ENCODE measurements around the gene FOSL1.

FOSL1 gene

GRCh38 chr11:65868076-65868667, 32.0 kb downstream of the FOSL1 start:
- no peak for TF ChIP-seq CTCF (conservative IDR thresholded peaks at IDR 0.05; ENCODE audit: low read depth)
- POLR2A ChIA-PET (ENCODE audit: low non-redundant PET), result interaction anchor here (0.6 kb wide), 1 partner anchor 20 kb away, joined by 3 read pairs; the partner anchor contains the start of gene FIBP
- H3K27ac ChIP-seq, result peak overlapping the region; percentile 53
- CTCF ChIA-PET, result interaction anchor here (0.6 to 1.9 kb wide), 4 partner anchors 7 to 100 kb away, joined by 3 to 5 read pairs (median 4); partner anchors contain the start of gene FIBP
- DNase-seq (ENCODE audit: low spot score), result no peak

GRCh38 chr11:65867284-65868071, 32.7 kb downstream of the FOSL1 start:
- no peak for DNase-seq (ENCODE audit: low spot score)
- peak overlapping the region; percentile 53 for H3K27ac ChIP-seq
- ChIA-PET POLR2A (ENCODE audit: low non-redundant PET) (no interaction called here), CTCF (interaction anchor here (0.6 to 1.4 kb wide), 3 partner anchors 17 to 101 kb away, joined by 3 to 4 read pairs (median 4); partner anchors contain the start of gene FIBP)
- no peak for TF ChIP-seq CTCF (conservative IDR thresholded peaks at IDR 0.05; ENCODE audit: low read depth)

- H3K27ac ChIP-seq, result peak overlapping the region; percentile 53
- no peak for DNase-seq (ENCODE audit: low spot score)
- TF ChIP-seq CTCF (conservative IDR thresholded peaks at IDR 0.05; ENCODE audit: low read depth), result no peak
- ChIA-PET CTCF (no interaction called here), POLR2A (ENCODE audit: low non-redundant PET) (no interaction called here)
Measured at GRCh38 chr11:65866509-65867283, 33.5 kb downstream of the FOSL1 start.

- no peak for TF ChIP-seq CTCF (conservative IDR thresholded peaks at IDR 0.05; ENCODE audit: low read depth)
- no peak for DNase-seq (ENCODE audit: low spot score)
- CTCF ChIA-PET, result no interaction called here
- H3K27ac ChIP-seq, result peak overlapping the region; percentile 98
- POLR2A ChIA-PET (ENCODE audit: low non-redundant PET), result no interaction called here
Measured at GRCh38 chr11:65865550-65866172, 34.5 kb downstream of the FOSL1 start.

GRCh38 chr11:65864706-65865471, 35.3 kb downstream of the FOSL1 start:
- DNase-seq (ENCODE audit: low spot score), result no peak
- POLR2A ChIA-PET (ENCODE audit: low non-redundant PET), result no interaction called here
- peak overlapping the region; percentile 98 for H3K27ac ChIP-seq
- no peak for TF ChIP-seq CTCF (conservative IDR thresholded peaks at IDR 0.05; ENCODE audit: low read depth)
- CTCF ChIA-PET, result no interaction called here
